Thymus (tissue), 11 donors: ENCODE measurements around the gene CLEC4F. TPM values are rescaled to one million over a fixed set of nuclear protein-coding genes. Genes with fewer than 3 reads are reported as not detected.
"Not testable (repeated sequence)": the region's sequence is repeated elsewhere in the genome, so short reads cannot be mapped to it uniquely, and the experiment has no call there.

Experiments
- DNase-seq, 9 donors: peaks; one replicate each; pipeline ENCODE4 v3.0.0-alpha.2; 2013; ENCODE audit warnings: low spot score in 9 of 9, low read depth in 6 of 9, missing footprints in 1 of 9
- H3K27ac ChIP-seq, 2 donors: one replicate each; pipeline ENCODE4 v1.5.1; 2013; ENCODE audit warnings: control low read depth in 1 of 2, low read depth in 1 of 2, low read length in 1 of 2, mild to moderate bottlenecking in 1 of 2, moderate library complexity in 1 of 2
- H3K27me3 ChIP-seq, 2 donors: one replicate each; pipeline ENCODE4 v1.5.1; 2013; ENCODE audit warnings: low read length in 1 of 2; ENCODE audit not compliant: control insufficient read depth in 2 of 2, insufficient read depth in 1 of 2
- H3K36me3 ChIP-seq, 2 donors: one replicate each; pipeline ENCODE4 v1.5.1; 2013; ENCODE audit warnings: low read length in 1 of 2, mild to moderate bottlenecking in 1 of 2, moderate library complexity in 1 of 2; ENCODE audit not compliant: control insufficient read depth in 2 of 2, insufficient read depth in 2 of 2
- H3K4me1 ChIP-seq, 2 donors: one replicate each; pipeline ENCODE4 v1.5.1; 2013; ENCODE audit warnings: low read length in 2 of 2; ENCODE audit not compliant: control insufficient read depth in 2 of 2, insufficient read depth in 2 of 2
- H3K4me3 ChIP-seq, 2 donors: one replicate each; pipeline ENCODE4 v1.5.1; 2013; ENCODE audit warnings: low read length in 2 of 2, control low read depth in 1 of 2, mild to moderate bottlenecking in 1 of 2
- H3K9me3 ChIP-seq, 2 donors: one replicate each; pipeline ENCODE4 v1.5.1; 2013; ENCODE audit warnings: low read length in 1 of 2, mild to moderate bottlenecking in 1 of 2; ENCODE audit not compliant: control insufficient read depth in 2 of 2, insufficient read depth in 1 of 2
- WGBS: extraction: QIAGEN DNeasy Blood & Tissue Kit; methylation state at CpG from one replicate; pipeline ENCODE4 v1.1.7; 2013; 5-methylcytosine and 5-hydroxymethylcytosine counted together
- polyA plus RNA-seq: library from polyadenylated mRNA; stranded (reverse); fragments of 200-250 nt; gene quantifications from one replicate; pipeline ENCODE4 v1.2.3, GENCODE V29; 2013
- total RNA-seq: library from RNA; stranded (reverse); fragments of 120-200 nt; gene quantifications from one replicate; pipeline ENCODE4 v1.2.4, GENCODE V29; 2013
- donor health status: healthy.

The CLEC4F gene
- total and polyA plus RNA-seq, 2 donors: 0.09 to 0.25 TPM

DNA sequence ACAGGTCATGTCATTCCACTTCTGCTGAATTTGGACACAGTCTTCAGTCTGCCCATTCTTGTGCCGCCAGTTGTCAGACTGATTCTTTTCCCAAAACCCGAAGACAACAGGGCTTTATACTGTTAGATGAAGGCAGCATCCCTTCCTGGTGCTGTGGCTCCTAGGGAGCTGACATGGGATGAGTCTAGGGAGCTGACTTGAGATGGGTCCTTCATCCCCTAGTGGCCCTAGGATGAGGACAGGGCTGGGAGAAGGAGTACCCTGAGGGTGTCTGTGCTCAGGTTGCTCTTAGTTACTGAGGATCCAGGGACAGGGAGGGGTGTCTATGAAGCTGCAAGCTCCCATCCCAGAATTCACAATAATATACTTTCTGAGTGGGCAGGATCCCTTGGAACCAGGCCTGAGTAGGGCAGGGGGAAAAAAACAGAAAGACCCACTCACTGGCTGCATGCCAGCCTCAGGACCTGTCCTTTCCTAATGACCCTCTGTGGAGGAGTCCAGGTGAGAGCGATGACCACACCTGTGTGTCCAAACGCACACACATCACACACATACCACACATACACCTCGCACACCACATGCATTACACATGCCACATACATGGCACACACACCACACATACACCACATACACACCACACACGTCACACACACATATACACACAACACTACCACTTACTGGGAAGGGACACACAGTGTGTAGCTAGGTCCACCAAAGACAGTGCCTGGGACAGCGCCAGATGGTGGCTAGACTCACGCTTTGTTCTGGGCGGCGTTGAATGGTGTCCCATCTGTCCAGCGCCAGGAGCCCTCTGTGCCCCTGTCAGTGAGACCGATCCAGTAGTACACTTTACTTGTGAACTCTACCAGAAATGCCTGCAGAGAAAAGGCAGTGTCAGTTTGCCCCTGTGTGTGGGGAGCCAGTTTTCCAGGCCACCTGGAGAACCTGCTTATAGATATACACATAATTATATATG is 11.1 kb downstream of the CLEC4F start:
- no peak for DNase-seq
- H3K36me3 ChIP-seq: no peaks in the 10 kb centered on the region
- no peak overlapping the region for H3K27ac ChIP-seq
- H3K27me3 ChIP-seq: peaks cover 0 to 2% of the 10 kb centered on the region in 2 donors
- 97% methylated on average over 12 of the region's 12 CpGs for WGBS
- no peaks in the 10 kb centered on the region for H3K9me3 ChIP-seq
- no peak overlapping the region for H3K4me3 ChIP-seq
- no peaks in the 10 kb centered on the region for H3K4me1 ChIP-seq

DNA sequence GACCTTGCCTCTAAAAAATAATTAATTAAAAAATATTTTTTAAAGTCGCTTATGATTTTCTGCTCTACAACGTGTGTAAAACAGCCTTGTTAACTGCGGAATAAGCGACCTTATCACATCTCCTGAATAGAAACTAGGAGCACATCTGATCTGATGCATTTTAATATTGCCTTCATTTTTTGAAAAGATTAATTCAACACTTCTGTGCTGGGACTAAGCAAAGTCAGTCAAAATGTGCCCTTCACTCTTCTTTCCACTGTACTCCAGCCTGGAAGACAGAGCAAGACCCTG is 12.6 kb downstream of the CLEC4F start:
- Histone ChIP-seq H3K27me3 (peaks cover 0 to 5% of the 10 kb centered on the region in 2 donors), H3K4me1 (no peaks in the 10 kb centered on the region), H3K9me3 (no peaks in the 10 kb centered on the region), H3K4me3 (no peak overlapping the region), H3K36me3 (no peaks in the 10 kb centered on the region), H3K27ac (no peak overlapping the region)
- WGBS: 96% methylated on average over 4 of the region's 4 CpGs
- no peak for DNase-seq

DNA sequence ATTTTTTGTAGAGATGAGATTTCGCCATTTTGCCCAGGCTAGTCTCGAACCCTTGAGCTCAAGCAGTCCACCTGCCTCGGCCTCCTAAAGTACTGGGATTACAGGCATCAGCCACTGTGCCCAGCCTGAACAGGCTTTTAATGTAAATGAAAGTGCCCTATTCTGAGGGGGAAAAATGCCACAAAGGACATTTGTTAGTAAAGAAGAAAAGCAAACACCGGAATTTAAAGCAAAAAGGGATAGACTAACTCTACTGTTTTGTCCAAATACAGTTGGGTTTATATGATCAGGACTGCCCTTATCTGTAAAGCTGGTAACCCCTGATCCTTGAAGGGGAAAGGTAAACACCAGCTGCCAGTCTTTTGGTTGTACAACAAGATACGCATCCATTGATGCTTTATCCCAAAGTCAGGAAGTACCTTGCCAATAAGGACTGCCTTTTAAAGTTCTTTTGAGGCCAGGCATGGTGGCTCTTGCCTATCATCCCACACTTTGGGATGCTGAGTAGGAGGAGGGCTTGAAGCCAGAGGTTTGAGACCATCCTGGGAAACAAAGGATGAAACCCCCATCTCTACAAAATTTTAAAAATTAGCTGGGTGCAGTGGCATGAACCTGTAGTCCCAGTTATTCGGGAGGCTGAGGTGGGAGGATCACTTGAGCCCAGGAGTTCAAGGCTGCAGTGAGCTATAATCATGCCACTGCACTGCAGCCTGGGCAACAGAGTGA is 13.1 kb downstream of the CLEC4F start:
- WGBS: 95% methylated on average over 6 of the region's 6 CpGs
- no peaks in the 10 kb centered on the region for H3K36me3 ChIP-seq
- H3K27me3 ChIP-seq: peaks cover 0 to 5% of the 10 kb centered on the region in 2 donors

DNA sequence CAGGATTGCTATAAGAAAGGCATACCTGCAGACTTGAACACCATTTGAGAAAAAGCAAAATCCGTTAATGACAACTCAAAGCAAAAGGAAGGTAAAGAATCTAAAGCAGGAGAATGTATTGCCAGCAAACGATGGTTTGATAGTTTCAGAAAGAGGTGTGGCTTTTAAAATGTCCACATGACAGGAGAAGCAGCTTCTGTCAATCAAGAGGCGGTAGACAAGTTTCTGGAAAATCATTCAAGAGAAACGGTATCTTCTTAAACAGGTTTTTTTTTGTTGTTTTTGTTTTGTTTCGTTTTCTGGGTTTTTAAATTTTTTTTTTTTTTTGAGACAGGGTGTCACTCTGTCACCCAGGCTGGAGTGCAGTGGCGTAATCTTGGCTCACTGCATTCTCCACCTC is 13.8 kb downstream of the CLEC4F start:
- Histone ChIP-seq H3K27ac (no peak overlapping the region), H3K36me3 (no peaks in the 10 kb centered on the region), H3K4me3 (no peak overlapping the region), H3K27me3 (peaks cover 0 to 9% of the 10 kb centered on the region in 2 donors), H3K4me1 (no peaks in the 10 kb centered on the region), H3K9me3 (no peaks in the 10 kb centered on the region)
- DNase-seq: no peak
- WGBS: 85% methylated on average over 6 of the region's 6 CpGs

More for the DNA sequence above, 13.1 kb downstream of the CLEC4F start:
- Histone ChIP-seq H3K4me3 (no peak overlapping the region), H3K9me3 (no peaks in the 10 kb centered on the region), H3K27ac (no peak overlapping the region), H3K4me1 (no peaks in the 10 kb centered on the region)
- DNase-seq: no peak

DNA sequence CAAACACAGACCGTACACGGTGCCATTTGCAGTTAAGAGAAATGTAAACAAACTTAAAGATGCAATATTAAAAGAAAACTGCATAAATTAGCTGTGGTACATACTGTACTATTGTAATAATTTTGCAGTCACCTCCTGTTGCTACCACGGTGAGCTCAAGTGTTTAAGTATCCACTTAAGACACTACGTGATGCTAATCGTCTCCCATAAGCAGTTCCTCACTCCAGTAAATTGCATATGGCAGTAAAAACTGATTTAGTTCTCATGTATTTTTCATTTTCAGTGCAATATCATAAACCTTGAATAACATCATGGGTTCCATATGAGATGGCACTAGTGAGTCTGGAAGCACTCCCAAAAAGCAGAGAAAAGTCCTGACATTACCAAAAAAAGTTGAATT is 14.4 kb downstream of the CLEC4F start:
- H3K4me1 ChIP-seq: no peaks in the 10 kb centered on the region
- no peak for DNase-seq
- no peaks in the 10 kb centered on the region for H3K36me3 ChIP-seq
- H3K4me3 ChIP-seq: no peak overlapping the region
- WGBS: 85% methylated on average over 5 of the region's 5 CpGs
- H3K27me3 ChIP-seq: peaks cover 0 to 10% of the 10 kb centered on the region in 2 donors
- no peaks in the 10 kb centered on the region for H3K9me3 ChIP-seq
- H3K27ac ChIP-seq: no peak overlapping the region

DNA sequence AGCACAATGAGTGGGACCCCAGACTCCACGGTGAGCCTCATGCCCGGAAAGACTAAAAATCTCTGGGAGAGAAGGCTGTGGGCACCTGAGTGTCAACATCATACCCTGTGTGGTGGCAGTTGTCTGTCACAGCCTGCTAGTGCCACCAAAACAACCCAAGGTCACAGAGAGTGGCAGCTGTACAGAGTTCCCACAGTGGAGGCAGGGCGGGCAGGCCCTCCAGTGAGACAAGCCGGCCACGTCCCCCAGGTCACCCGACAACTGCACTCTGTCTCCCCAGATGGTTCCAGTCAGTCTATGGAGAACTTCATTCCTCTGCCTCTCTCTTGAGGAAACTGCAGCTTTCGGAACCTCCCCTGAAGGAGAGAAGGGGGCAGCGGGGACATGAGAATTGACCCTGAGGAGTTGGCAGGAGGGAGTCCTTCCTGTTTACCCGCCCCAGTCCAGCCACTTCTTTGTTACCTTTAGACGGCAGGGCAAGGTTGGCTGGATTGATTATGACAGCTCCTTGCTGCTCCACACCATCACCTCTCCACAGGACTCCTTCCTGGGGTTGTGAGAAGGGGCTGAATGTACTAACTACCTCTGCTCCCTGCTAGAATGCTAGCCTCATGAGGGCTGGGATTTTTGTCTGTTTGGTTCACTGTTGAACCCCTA is 18.7 kb downstream of the CLEC4F start:
- no peak overlapping the region for H3K27ac ChIP-seq
- no peaks in the 10 kb centered on the region for H3K4me1 ChIP-seq
- H3K9me3 ChIP-seq: no peaks in the 10 kb centered on the region
- no peak for DNase-seq
- no peak overlapping the region for H3K4me3 ChIP-seq
- no peaks in the 10 kb centered on the region for H3K36me3 ChIP-seq
- H3K27me3 ChIP-seq: peaks cover 0 to 17% of the 10 kb centered on the region in 2 donors
- 82% methylated on average over 10 of the region's 10 CpGs for WGBS

DNA sequence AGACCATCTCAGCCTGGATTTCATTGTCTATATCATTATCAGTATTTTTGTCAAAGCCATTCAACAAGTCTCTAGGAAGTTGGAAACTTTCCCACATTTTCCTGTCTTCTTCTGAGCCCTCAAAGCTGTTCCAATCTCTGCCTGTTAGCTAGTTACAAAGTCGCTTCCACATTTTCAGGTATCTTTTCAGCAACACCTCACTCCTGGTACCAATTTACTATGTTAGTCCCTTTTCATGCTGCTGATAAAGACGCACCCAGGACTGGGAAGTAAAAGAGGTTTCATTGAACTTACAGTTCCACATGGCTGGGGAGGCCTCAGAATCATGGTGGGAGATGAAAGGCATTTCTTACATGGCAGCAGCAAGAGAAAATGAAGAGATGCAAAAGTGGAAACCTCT is 20.7 kb downstream of the CLEC4F start:
- H3K36me3 ChIP-seq: no peaks in the 10 kb centered on the region
- H3K27me3 ChIP-seq: peaks cover 0 to 25% of the 10 kb centered on the region in 2 donors
- 95% methylated on average over 2 of the region's 2 CpGs for WGBS
- no peak overlapping the region for H3K4me3 ChIP-seq
- no peaks in the 10 kb centered on the region for H3K9me3 ChIP-seq
- H3K27ac ChIP-seq: no peak overlapping the region
- DNase-seq: no peak
- no peaks in the 10 kb centered on the region for H3K4me1 ChIP-seq

DNA sequence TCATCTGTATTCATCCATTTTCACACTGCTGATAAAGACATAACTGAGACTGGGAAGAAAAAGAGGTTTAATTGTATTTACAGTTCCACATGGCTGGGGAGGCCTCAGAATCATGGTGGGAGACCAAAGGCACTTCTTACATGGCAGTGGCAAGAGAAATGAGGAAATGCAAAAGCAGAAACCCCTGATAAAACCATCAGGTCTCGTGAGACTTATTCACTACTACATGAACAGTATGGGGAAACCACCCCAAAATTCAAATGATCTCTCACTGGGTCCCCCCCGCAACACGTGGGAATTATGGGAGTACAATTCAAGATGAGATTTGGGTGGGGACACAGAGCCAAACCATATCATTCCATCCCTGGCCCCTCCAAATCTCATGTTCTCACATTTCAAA is 22.4 kb downstream of the CLEC4F start:
- not testable (repeated sequence) for DNase-seq, H3K36me3 ChIP-seq, H3K4me3 ChIP-seq, H3K4me1 ChIP-seq, H3K9me3 ChIP-seq, H3K27ac ChIP-seq
- 91% methylated on average over 3 of the region's 3 CpGs for WGBS
- peaks cover 3 to 38% of the 10 kb centered on the region in 2 donors for H3K27me3 ChIP-seq

DNA sequence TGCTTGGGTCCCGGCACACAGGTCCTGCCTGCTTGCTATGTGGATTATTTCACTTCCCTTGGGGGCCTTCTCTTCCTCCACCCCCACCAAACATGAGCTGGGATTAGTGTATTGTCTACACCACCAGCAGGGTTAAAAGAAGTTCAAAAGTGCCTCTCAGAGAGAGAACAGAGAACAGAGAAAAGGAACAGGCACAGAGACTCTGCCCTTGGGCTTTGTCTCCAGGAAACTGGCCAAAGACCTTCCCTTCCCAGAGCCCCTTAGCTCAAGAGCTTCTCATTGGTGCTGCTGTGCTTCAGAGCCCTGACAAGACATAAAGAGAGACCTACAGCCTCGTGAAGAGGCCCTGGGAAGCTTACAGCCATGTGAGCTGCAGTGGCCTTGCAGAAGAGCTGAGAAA is 22.9 kb downstream of the CLEC4F start:
- Histone ChIP-seq H3K4me3 (no peak overlapping the region), H3K27me3 (peaks cover 3 to 38% of the 10 kb centered on the region in 2 donors)
- 75% methylated on average over 2 of the region's 2 CpGs for WGBS

More for the DNA sequence above, 22.9 kb downstream of the CLEC4F start:
- DNase-seq: no peak
- no peak overlapping the region for H3K27ac ChIP-seq
- H3K36me3 ChIP-seq: no peaks in the 10 kb centered on the region
- no peaks in the 10 kb centered on the region for H3K4me1 ChIP-seq
- no peaks in the 10 kb centered on the region for H3K9me3 ChIP-seq
